Thyroid gland (tissue), 4 donors: ENCODE data around the gene ZNF575. TPM values are rescaled to one million over a fixed set of nuclear protein-coding genes. Genes with fewer than 3 reads are reported as not detected.

Experiments
- DNase-seq, 2 donors: peaks; one replicate each; pipeline ENCODE4 v3.0.0-alpha.2; 2019
- H3K27ac ChIP-seq, 3 donors: fragments of 200-600 bp; sonication (generic); 1 replicate in 2 of 3; 2 replicates in 1 of 3; pipeline ENCODE4 v1.5.1; 2016 to 2019; ENCODE audit warnings: mild to moderate bottlenecking in 1 of 3, moderate library complexity in 1 of 3
- H3K27me3 ChIP-seq: fragments of 200-600 bp; sonication (generic); one replicate; pipeline ENCODE4 v1.5.1; 2019
- H3K36me3 ChIP-seq, 2 donors: fragments of 200-600 bp; sonication (generic); one replicate each; pipeline ENCODE4 v1.5.1; 2016 to 2019
- H3K4me1 ChIP-seq, 2 donors: fragments of 200-600 bp; sonication (generic); one replicate each; pipeline ENCODE4 v1.5.1; 2017 to 2019
- H3K4me3 ChIP-seq, 3 donors: fragments of 200-600 bp; sonication (generic); replicated peaks in 1 of 3; 1 replicate in 2 of 3; 2 replicates in 1 of 3; pipeline ENCODE4 v1.5.1; 2016; ENCODE audit warnings: mild to moderate bottlenecking in 1 of 3
- H3K9me3 ChIP-seq: fragments of 200-600 bp; sonication (generic); one replicate; pipeline ENCODE4 v1.5.1; 2017
- POLR2A ChIP-seq, 2 donors: fragments of 450-650 bp; IDR thresholded peaks; one replicate each; pipeline ENCODE4 v1.6.1; 2017; ENCODE audit warnings: antibody characterized with exemption in 2 of 2, mild to moderate bottlenecking in 2 of 2, moderate library complexity in 1 of 2
- WGBS, 2 donors: methylation state at CpG; one replicate each; pipeline ENCODE4 v1.1.5; 2017; 5-methylcytosine and 5-hydroxymethylcytosine counted together
- intact Hi-C: fragments of 100-400 bp; cut with DNase I; formaldehyde crosslinking; loops from one replicate; pipeline ENCODE4 v1.15.1; 2023
- total RNA-seq, 4 donors: library from RNA; depleted of rRNA; stranded (reverse); fragments of >200 nt; gene quantifications; one replicate each; pipeline ENCODE4 v1.2.3, GENCODE V29; 2016
- TF ChIP-seq, protein P1 (sequence below), 6 experiments: fragments of 200-600 bp in 3 of 6; fragments of 450-650 bp in 3 of 6; sonication (generic) in 3 of 6; IDR thresholded peaks; one replicate each; pipeline ENCODE4 v1.5.1; 2016 to 2019; ENCODE audit warnings: antibody characterized with exemption in 6 of 6, mild to moderate bottlenecking in 2 of 6, inconsistent platforms in 1 of 6, moderate library complexity in 1 of 6

The ZNF575 gene
- total RNA-seq, 4 donors from 2014 or later: 1.4 TPM; not detected in 3

- Histone ChIP-seq H3K4me1 (no peaks in the 10 kb centered on the region), H3K27ac (no peak overlapping the region), H3K4me3 (no peak overlapping the region), H3K9me3 (no peaks in the 10 kb centered on the region), H3K36me3 (peaks cover 24 to 25% of the 10 kb centered on the region in 2 donors), H3K27me3 (no peaks in the 10 kb centered on the region)
- intact Hi-C loops: no loop called here
- DNase-seq: no peak
- TF ChIP-seq POLR2A (IDR thresholded peaks at IDR 0.05): no peak
- TF ChIP-seq, protein P1, sequence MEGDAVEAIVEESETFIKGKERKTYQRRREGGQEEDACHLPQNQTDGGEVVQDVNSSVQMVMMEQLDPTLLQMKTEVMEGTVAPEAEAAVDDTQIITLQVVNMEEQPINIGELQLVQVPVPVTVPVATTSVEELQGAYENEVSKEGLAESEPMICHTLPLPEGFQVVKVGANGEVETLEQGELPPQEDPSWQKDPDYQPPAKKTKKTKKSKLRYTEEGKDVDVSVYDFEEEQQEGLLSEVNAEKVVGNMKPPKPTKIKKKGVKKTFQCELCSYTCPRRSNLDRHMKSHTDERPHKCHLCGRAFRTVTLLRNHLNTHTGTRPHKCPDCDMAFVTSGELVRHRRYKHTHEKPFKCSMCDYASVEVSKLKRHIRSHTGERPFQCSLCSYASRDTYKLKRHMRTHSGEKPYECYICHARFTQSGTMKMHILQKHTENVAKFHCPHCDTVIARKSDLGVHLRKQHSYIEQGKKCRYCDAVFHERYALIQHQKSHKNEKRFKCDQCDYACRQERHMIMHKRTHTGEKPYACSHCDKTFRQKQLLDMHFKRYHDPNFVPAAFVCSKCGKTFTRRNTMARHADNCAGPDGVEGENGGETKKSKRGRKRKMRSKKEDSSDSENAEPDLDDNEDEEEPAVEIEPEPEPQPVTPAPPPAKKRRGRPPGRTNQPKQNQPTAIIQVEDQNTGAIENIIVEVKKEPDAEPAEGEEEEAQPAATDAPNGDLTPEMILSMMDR (IDR thresholded peaks at IDR 0.05): no peak
- WGBS, 2 donors: 96 to 98% methylated on average over 15 of the region's 15 CpGs
These were observed 21.4 kb downstream of the ZNF575 start for GRCh38 chr19:43554317-43554895.

DNA sequence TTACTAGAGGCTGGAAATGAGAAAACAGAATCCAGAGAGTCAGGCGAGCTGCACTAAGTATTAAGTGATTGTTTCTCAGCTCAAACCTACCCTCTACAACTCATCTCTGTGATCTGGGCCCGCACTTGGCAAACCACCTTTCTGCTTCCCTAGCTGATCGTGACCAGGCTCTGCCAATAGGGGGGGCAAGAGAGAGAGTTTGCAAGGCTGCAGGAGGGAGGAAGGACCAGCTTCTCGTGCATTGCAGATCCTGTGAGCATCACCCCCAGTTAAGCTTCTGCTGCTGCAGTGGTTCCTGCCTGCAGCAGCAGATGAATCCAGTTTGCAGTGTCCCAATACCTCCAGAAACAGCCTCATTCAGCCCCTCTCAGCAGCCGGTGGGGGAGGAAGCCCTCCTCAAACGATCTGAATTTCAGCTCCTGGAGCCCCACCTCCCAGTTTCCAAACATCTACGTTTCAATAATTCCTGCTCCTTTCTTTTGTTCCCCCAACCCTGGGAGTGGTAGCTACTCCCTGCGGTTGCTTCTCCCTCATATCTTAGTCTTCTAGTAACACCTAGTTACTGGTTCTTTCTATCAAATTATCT is 22.3 kb downstream of the ZNF575 start:
- Histone ChIP-seq H3K27me3 (no peaks in the 10 kb centered on the region), H3K9me3 (no peaks in the 10 kb centered on the region), H3K36me3 (peaks cover 19 to 34% of the 10 kb centered on the region in 2 donors), H3K4me3 (no peak overlapping the region), H3K4me1 (no peaks in the 10 kb centered on the region), H3K27ac (no peak overlapping the region)
- intact Hi-C loops: no loop called here
- 48 to 50% methylated on average over 8 of the region's 8 CpGs for WGBS, 2 donors
- TF ChIP-seq POLR2A (IDR thresholded peaks at IDR 0.05): no peak
- TF ChIP-seq, protein P1 (IDR thresholded peaks at IDR 0.05): peak in 5 of 6 experiments; percentile 16 to 61 (median 30)
- peak; percentile 47 to 57 for DNase-seq

DNA sequence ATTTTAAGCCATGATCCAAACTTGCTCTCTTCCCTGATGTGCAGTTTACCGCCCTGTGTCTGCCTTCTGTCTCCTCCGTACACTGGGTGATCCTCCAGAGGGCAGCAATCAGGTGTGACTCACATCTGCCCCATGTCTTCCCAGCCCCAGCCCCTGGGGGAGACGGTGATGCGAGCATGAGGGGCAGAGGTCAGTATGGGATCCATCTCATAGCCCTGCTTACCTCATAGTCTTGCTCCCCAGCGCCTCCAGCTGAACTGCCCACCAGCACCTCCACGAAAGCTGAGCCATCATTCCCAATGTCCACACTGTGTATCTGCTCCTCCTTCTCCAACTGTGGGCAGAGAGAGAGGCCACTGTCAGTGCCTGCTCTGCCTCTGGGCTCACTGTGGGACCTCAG is 27.7 kb downstream of the ZNF575 start:
- intact Hi-C loops: no loop called here
- no peaks in the 10 kb centered on the region for H3K4me1 ChIP-seq

DNA sequence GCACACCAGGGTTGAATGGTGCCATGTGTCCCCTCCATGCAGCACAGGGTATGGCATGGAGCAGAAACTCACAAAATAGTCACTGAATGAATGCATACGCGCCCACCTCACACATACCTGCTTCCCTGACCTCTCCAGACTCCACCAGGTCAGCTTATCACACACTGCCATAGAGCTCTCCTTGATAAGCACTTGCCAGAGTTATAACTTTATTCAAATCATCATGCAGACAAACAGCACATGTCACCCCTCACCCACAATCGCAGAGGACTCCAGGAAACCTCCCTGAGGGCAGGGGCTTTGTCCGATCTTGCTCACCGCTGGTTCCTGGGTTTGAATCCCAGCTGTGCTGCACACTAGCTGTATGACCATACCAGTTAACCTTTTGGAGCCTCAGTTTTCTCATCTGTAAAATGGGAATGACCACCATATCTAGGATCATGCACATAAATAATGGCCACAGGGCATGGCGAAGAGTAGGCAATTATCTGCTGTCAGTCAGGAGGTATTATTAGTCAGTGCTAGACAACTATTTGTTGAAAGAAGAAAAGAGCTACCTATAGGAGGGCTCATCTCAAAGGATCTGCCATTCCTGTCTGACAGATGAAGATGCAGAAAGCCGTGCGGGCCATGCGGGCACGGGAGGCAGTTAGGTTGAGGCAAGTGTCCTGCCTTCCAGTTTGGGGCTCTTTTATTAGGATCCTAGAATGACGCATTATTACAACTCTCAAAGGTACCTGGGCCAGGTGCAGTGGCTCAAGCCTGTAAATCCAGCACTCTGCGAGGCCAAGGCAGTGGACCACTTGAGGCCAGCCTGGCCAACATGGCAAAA is 28.4 kb downstream of the ZNF575 start:
- H3K4me3 ChIP-seq: no peak overlapping the region
- H3K9me3 ChIP-seq: no peaks in the 10 kb centered on the region
- no peaks in the 10 kb centered on the region for H3K4me1 ChIP-seq
- peaks cover 0 to 18% of the 10 kb centered on the region in 2 donors for H3K36me3 ChIP-seq
- no peak for DNase-seq
- 89 to 90% methylated on average over 12 of the region's 12 CpGs for WGBS, 2 donors
- no peak overlapping the region for H3K27ac ChIP-seq
- TF ChIP-seq POLR2A (IDR thresholded peaks at IDR 0.05): no peak
- TF ChIP-seq, protein P1 (IDR thresholded peaks at IDR 0.05): no peak
- intact Hi-C loops: no loop called here
- H3K27me3 ChIP-seq: no peaks in the 10 kb centered on the region

More for the DNA sequence above, 27.7 kb downstream of the ZNF575 start:
- H3K4me3 ChIP-seq: no peak overlapping the region
- WGBS, 2 donors: 93 to 94% methylated on average over 4 to 6 of the region's 6 CpGs
- TF ChIP-seq, protein P1 (IDR thresholded peaks at IDR 0.05): no peak
- TF ChIP-seq POLR2A (IDR thresholded peaks at IDR 0.05): no peak
- H3K9me3 ChIP-seq: no peaks in the 10 kb centered on the region
- peaks cover 0 to 18% of the 10 kb centered on the region in 2 donors for H3K36me3 ChIP-seq
- DNase-seq: no peak
- H3K27ac ChIP-seq: no peak overlapping the region
- H3K27me3 ChIP-seq: no peaks in the 10 kb centered on the region
